Gastrocnemius medialis (tissue), 4 donors: Measurements from ENCODE around the gene ENHO. TPM values are rescaled to one million over a fixed set of nuclear protein-coding genes. Genes with fewer than 3 reads are reported as not detected.
A peak's percentile ranks its signal among the peaks of the same experiment; 100 is the strongest.

ENCODE experiments used
- ATAC-seq, 2 donors: fragments of 150-250 bp; one replicate each; pipeline ENCODE4 v1.9.1; 2016
- DNase-seq, 2 donors: peaks; one replicate each; pipeline ENCODE4 v3.0.0-alpha.2; 2019
- H3K27ac ChIP-seq, 4 donors: fragments of 200-600 bp; sonication (generic); 1 replicate in 1 of 4; 2 replicates in 3 of 4; pipeline ENCODE4 v1.5.1; 2016 to 2018; ENCODE audit warnings: mild to moderate bottlenecking in 2 of 4, moderate library complexity in 1 of 4
- H3K27me3 ChIP-seq, 3 donors: fragments of 200-600 bp; sonication (generic) in 2 of 3; 1 replicate in 1 of 3; 2 replicates in 2 of 3; pipeline versions ENCODE4 v1.5.1 to v1.6.0; 2016 to 2019; ENCODE audit warnings: mild to moderate bottlenecking in 1 of 3, moderate library complexity in 1 of 3
- H3K36me3 ChIP-seq, 2 donors: fragments of 200-600 bp; sonication (generic) in 1 of 2; one replicate each; pipeline ENCODE4 v1.5.1; 2017 to 2018
- H3K4me1 ChIP-seq, 2 donors: fragments of 200-600 bp; sonication (generic) in 1 of 2; one replicate each; pipeline ENCODE4 v1.5.1; 2016 to 2017; ENCODE audit warnings: mild to moderate bottlenecking in 2 of 2
- H3K4me3 ChIP-seq, 4 donors: fragments of 200-600 bp; sonication (generic) in 3 of 4; 1 replicate in 1 of 4; 2 replicates in 3 of 4; pipeline ENCODE4 v1.5.1; 2016 to 2019; ENCODE audit warnings: mild to moderate bottlenecking in 2 of 4
- H3K9me3 ChIP-seq, 3 donors: fragments of 200-600 bp; sonication (generic) in 2 of 3; 1 replicate in 1 of 3; 2 replicates in 2 of 3; pipeline ENCODE4 v1.5.1; 2016 to 2019
- POLR2A ChIP-seq, 2 donors: fragments of 450-650 bp; IDR thresholded peaks; one replicate each; pipeline ENCODE4 v1.6.1; 2017; ENCODE audit warnings: antibody characterized with exemption in 2 of 2, mild to moderate bottlenecking in 2 of 2, moderate library complexity in 2 of 2
- in situ Hi-C, 4 donors: fragments of 200-750 bp; cut with MboI; loops; one replicate each; pipeline versions ENCODE4 v1.15.0 to v1.8.0; 2017; ENCODE audit warnings: low sequenced_read_pairs in 4 of 4
- intact Hi-C: fragments of 100-400 bp; cut with DNase I; formaldehyde crosslinking; loops from one replicate; pipeline ENCODE4 v1.15.1; 2023; ENCODE audit warnings: low total_unique reads
- total RNA-seq, 4 donors: library from RNA; depleted of rRNA; stranded (reverse); fragments of >200 nt; gene quantifications; one replicate each; pipeline versions ENCODE4 v1.1.0 to v1.2.3, GENCODE V29; 2016
- TF ChIP-seq, protein P1 (sequence below), 5 experiments: fragments of 450-650 bp in 3 of 5; fragments of 200-600 bp in 2 of 5; sonication (generic) in 2 of 5; IDR thresholded peaks in 4 of 5; conservative IDR thresholded peaks in 1 of 5; 1 replicate in 4 of 5; 2 replicates in 1 of 5; pipeline ENCODE4 v1.5.1; 2016 to 2019; ENCODE audit warnings: antibody characterized with exemption in 5 of 5, mild to moderate bottlenecking in 3 of 5, moderate library complexity in 3 of 5

ENHO gene
- total RNA-seq, 4 donors from 2014 or later, result 0.65 TPM; not detected in 3

DNA sequence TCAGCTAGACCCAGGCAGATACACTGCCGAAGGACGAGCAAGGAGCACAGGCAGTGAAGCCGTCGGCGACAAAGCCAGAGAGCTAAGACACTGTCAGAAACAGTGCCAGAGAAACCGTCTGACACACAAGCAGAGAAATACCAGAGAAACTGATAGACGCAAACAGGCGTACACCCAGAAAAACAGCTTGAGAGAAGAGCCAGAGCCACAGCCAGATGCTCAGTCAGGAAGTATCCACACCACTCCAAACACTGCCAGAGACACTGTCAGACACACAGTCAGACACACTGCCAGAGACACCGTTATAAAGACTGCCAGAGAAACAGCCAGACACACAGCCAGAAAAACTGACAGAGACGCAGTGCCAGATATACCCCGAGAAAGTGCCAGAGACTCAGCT lies 47.6 kb upstream of the ENHO start:
- H3K27ac ChIP-seq, result peak overlapping the region in 2 of 4 donors; percentile 1 to 55
- peaks cover 0 to 8% of the 10 kb centered on the region in 2 donors for H3K36me3 ChIP-seq
- TF ChIP-seq POLR2A (IDR thresholded peaks at IDR 0.05), result no peak
- TF ChIP-seq, protein P1, sequence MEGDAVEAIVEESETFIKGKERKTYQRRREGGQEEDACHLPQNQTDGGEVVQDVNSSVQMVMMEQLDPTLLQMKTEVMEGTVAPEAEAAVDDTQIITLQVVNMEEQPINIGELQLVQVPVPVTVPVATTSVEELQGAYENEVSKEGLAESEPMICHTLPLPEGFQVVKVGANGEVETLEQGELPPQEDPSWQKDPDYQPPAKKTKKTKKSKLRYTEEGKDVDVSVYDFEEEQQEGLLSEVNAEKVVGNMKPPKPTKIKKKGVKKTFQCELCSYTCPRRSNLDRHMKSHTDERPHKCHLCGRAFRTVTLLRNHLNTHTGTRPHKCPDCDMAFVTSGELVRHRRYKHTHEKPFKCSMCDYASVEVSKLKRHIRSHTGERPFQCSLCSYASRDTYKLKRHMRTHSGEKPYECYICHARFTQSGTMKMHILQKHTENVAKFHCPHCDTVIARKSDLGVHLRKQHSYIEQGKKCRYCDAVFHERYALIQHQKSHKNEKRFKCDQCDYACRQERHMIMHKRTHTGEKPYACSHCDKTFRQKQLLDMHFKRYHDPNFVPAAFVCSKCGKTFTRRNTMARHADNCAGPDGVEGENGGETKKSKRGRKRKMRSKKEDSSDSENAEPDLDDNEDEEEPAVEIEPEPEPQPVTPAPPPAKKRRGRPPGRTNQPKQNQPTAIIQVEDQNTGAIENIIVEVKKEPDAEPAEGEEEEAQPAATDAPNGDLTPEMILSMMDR (IDR thresholded peaks at IDR 0.05 in 4 of 5, conservative IDR thresholded peaks at IDR 0.05 in 1 of 5), result no peak
- H3K9me3 ChIP-seq, result no peaks in the 10 kb centered on the region
- in situ Hi-C loops (no loop called here), intact Hi-C loops (no loop called here)
- ATAC-seq (no peak), DNase-seq (no peak)
- H3K27me3 ChIP-seq, result no peaks in the 10 kb centered on the region
- no peak overlapping the region for H3K4me3 ChIP-seq
- peaks cover 27 to 39% of the 10 kb centered on the region in 2 donors for H3K4me1 ChIP-seq

DNA sequence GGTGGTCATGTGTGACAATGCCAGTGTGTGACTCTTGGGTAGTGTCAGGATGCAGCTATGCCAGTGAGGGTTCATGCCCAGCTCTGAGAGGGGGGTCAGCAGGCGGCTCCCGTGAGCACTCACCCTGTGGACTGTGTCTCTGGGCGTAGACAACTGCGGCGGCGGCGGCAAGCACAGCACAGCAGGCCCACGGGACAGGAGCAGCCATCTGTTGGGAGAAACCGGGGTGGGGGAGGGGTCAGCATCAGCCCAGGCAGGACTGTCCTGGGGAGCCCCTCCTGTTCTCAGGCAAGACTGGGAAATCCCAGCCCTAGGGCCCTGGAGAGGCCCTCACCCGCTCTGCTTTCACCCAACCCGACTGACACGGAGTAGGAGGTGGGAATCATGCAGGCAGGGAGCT lies 46.0 kb upstream of the ENHO start:
- intact Hi-C loops (no loop called here), in situ Hi-C loops (no loop called here)
- Histone ChIP-seq H3K27me3 (no peaks in the 10 kb centered on the region), H3K9me3 (no peaks in the 10 kb centered on the region), H3K4me1 (peaks cover 27 to 39% of the 10 kb centered on the region in 2 donors), H3K4me3 (no peak overlapping the region), H3K27ac (peak overlapping the region in 1 of 4 donors; percentile 7), H3K36me3 (peaks cover 0 to 8% of the 10 kb centered on the region in 2 donors)
- no peak for ATAC-seq
- no peak for DNase-seq
- TF ChIP-seq POLR2A (IDR thresholded peaks at IDR 0.05), result no peak
- TF ChIP-seq, protein P1 (IDR thresholded peaks at IDR 0.05 in 4 of 5, conservative IDR thresholded peaks at IDR 0.05 in 1 of 5), result no peak

- ATAC-seq, result no peak
- no peaks in the 10 kb centered on the region for H3K27me3 ChIP-seq
- H3K4me3 ChIP-seq, result no peak overlapping the region
- H3K4me1 ChIP-seq, result peaks cover 27 to 39% of the 10 kb centered on the region in 2 donors
- intact Hi-C loops, result no loop called here
- no peak for DNase-seq
- no peak overlapping the region for H3K27ac ChIP-seq
- TF ChIP-seq, protein P1 (IDR thresholded peaks at IDR 0.05 in 4 of 5, conservative IDR thresholded peaks at IDR 0.05 in 1 of 5), result no peak
- H3K9me3 ChIP-seq, result no peaks in the 10 kb centered on the region
- H3K36me3 ChIP-seq, result peaks cover 0 to 8% of the 10 kb centered on the region in 2 donors
- in situ Hi-C loops, result no loop called here
Observed at GRCh38 chr9:34568133-34568532, 45.3 kb upstream of the ENHO start.

GRCh38 chr9:34566972-34567371 lies 44.2 kb upstream of the ENHO start:
- no peak for ATAC-seq
- Histone ChIP-seq H3K4me1 (peaks cover 21 to 40% of the 10 kb centered on the region in 2 donors), H3K27ac (no peak overlapping the region), H3K36me3 (peaks cover 0 to 8% of the 10 kb centered on the region in 2 donors), H3K9me3 (no peaks in the 10 kb centered on the region), H3K4me3 (no peak overlapping the region), H3K27me3 (no peaks in the 10 kb centered on the region)
- TF ChIP-seq, protein P1 (IDR thresholded peaks at IDR 0.05 in 4 of 5, conservative IDR thresholded peaks at IDR 0.05 in 1 of 5), result no peak
- TF ChIP-seq POLR2A (IDR thresholded peaks at IDR 0.05), result no peak
- in situ Hi-C loops (no loop called here), intact Hi-C loops (no loop called here)
- no peak for DNase-seq

DNA sequence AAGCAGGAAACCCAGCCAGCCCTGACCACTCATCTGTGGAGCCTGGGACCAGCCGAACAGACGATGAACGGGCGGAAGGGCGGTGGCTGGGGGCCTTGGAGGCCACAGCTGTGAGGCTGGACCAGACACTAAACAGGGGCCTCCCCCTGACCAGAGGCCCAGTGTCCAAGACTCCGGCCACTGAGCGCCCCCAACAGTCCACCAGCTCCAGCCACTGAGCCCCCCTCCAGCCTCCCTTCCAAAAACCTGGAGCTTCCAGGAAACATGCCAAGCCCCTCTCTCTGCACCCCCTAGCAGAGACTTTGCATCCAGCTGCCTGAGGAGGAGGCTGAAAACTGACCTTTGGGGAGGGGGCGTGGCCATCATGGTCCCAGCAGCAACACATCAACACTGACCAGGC lies 43.5 kb upstream of the ENHO start:
- no peak for DNase-seq
- in situ Hi-C loops (no loop called here), intact Hi-C loops (no loop called here)
- peaks cover 0 to 8% of the 10 kb centered on the region in 2 donors for H3K36me3 ChIP-seq
- H3K27ac ChIP-seq, result peak overlapping the region in 1 of 4 donors; percentile 18
- no peak overlapping the region for H3K4me3 ChIP-seq
- no peaks in the 10 kb centered on the region for H3K27me3 ChIP-seq
- no peaks in the 10 kb centered on the region for H3K9me3 ChIP-seq
- TF ChIP-seq, protein P1 (IDR thresholded peaks at IDR 0.05 in 4 of 5, conservative IDR thresholded peaks at IDR 0.05 in 1 of 5), result no peak
- TF ChIP-seq POLR2A (IDR thresholded peaks at IDR 0.05), result no peak
- peaks cover 15 to 40% of the 10 kb centered on the region in 2 donors for H3K4me1 ChIP-seq
- no peak for ATAC-seq
